Thoracic aorta (tissue), 2 donors: ENCODE results near the gene RTTN. TPM values are rescaled to one million over a fixed set of nuclear protein-coding genes. Genes with fewer than 3 reads are reported as not detected.

Experiments
- ATAC-seq: fragments of 150-250 bp; one replicate; pipeline ENCODE4 v1.8.0; 2017; ENCODE audit warnings: low read depth; ENCODE audit not compliant: insufficient number of reproducible peaks, low FRiP score
- DNase-seq: peaks from one replicate; pipeline ENCODE4 v3.0.0-alpha.2; 2020; ENCODE audit warnings: low spot score
- H3K27ac ChIP-seq, 2 donors: fragments of 200-600 bp; sonication (generic); 1 replicate in 1 of 2; 2 replicates in 1 of 2; pipeline ENCODE4 v1.5.1; 2016; ENCODE audit warnings: mild to moderate bottlenecking in 2 of 2, moderate library complexity in 2 of 2
- H3K27me3 ChIP-seq: fragments of 200-600 bp; sonication (generic); replicated peaks from 2 replicates; pipeline ENCODE4 v1.6.0; 2016; ENCODE audit warnings: mild to moderate bottlenecking; ENCODE audit not compliant: insufficient read depth
- H3K36me3 ChIP-seq: fragments of 200-600 bp; sonication (generic); one replicate; pipeline ENCODE4 v1.5.1; 2016
- H3K4me1 ChIP-seq, 2 donors: fragments of 200-600 bp; sonication (generic); 1 replicate in 1 of 2; 2 replicates in 1 of 2; pipeline versions ENCODE4 v1.5.1 to v1.6.0; 2016; ENCODE audit warnings: low read depth in 2 of 2, mild to moderate bottlenecking in 1 of 2; ENCODE audit not compliant: control insufficient read depth in 1 of 2
- H3K4me3 ChIP-seq: fragments of 200-600 bp; sonication (generic); 2 replicates; pipeline ENCODE4 v1.5.1; 2016; ENCODE audit warnings: mild to moderate bottlenecking
- H3K9me3 ChIP-seq: fragments of 200-600 bp; sonication (generic); 2 replicates; pipeline ENCODE4 v1.5.1; 2016
- total RNA-seq, 2 donors: library from RNA; depleted of rRNA; stranded (reverse); fragments of >200 nt; gene quantifications; one replicate each; pipeline versions ENCODE4 v1.1.0 to v1.2.3, GENCODE V29; 2016
- TF ChIP-seq, protein P1 (sequence below): fragments of 200-600 bp; sonication (generic); IDR thresholded peaks from one replicate; pipeline ENCODE4 v1.5.1; 2019; ENCODE audit warnings: antibody characterized with exemption

Gene RTTN
- total RNA-seq, 2 donors from 2014 or later: 13.1 to 20.7 TPM

DNA sequence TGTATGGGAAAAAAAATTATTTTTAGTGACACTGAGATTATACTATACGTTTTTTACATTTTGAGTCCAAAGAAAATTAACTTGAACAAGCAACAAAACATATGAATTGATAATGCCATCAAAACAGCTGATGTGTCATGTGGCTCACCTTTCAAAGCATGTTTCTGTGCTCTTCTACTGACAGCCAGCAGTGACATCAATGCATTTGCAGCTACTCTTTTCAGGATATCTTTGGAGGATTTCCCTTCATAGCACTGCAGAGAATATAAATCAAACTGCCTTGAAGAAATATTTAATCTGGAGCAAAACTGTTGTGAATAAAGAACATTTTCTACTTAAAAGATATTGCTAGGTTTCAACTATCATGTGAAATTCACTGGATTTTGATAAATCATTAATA lies 174.8 kb downstream of the RTTN start:
- TF ChIP-seq, protein P1, sequence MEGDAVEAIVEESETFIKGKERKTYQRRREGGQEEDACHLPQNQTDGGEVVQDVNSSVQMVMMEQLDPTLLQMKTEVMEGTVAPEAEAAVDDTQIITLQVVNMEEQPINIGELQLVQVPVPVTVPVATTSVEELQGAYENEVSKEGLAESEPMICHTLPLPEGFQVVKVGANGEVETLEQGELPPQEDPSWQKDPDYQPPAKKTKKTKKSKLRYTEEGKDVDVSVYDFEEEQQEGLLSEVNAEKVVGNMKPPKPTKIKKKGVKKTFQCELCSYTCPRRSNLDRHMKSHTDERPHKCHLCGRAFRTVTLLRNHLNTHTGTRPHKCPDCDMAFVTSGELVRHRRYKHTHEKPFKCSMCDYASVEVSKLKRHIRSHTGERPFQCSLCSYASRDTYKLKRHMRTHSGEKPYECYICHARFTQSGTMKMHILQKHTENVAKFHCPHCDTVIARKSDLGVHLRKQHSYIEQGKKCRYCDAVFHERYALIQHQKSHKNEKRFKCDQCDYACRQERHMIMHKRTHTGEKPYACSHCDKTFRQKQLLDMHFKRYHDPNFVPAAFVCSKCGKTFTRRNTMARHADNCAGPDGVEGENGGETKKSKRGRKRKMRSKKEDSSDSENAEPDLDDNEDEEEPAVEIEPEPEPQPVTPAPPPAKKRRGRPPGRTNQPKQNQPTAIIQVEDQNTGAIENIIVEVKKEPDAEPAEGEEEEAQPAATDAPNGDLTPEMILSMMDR: no peak
- H3K4me1 ChIP-seq: no peaks in the 10 kb centered on the region
- H3K36me3 ChIP-seq: no peaks in the 10 kb centered on the region
- no peaks in the 10 kb centered on the region for H3K27me3 ChIP-seq
- H3K9me3 ChIP-seq: no peaks in the 10 kb centered on the region
- DNase-seq (no peak), ATAC-seq (no peak)
- H3K27ac ChIP-seq: no peak overlapping the region
- H3K4me3 ChIP-seq: no peak overlapping the region

- H3K4me3 ChIP-seq: no peak overlapping the region
- H3K27me3 ChIP-seq: no peaks in the 10 kb centered on the region
- H3K9me3 ChIP-seq: no peaks in the 10 kb centered on the region
- TF ChIP-seq, protein P1: no peak
- no peaks in the 10 kb centered on the region for H3K4me1 ChIP-seq
- no peaks in the 10 kb centered on the region for H3K36me3 ChIP-seq
- no peak for DNase-seq
- H3K27ac ChIP-seq: no peak overlapping the region
- ATAC-seq: no peak
Observed at GRCh38 chr18:70029163-70029562, 176.3 kb downstream of the RTTN start.

DNA sequence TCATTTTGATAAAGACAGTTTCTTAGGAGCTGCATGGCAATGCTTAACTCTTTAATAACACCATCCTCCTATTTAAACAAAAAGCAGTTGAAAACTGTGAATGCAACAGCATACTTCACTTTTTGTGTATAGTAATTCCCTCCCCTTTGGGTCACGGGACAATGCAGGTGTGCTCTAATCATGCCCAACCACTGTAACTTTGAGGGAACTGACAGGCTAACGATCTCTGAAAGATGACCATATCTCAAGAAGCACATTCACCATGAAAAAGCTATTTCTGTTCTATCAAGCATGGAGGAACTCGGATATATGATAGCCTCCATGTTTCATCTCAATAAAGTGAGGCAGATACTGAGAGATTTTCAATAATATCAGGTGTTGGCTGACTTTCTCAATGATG lies 176.8 kb downstream of the RTTN start:
- DNase-seq (no peak), ATAC-seq (no peak)
- H3K4me3 ChIP-seq: no peak overlapping the region
- H3K27ac ChIP-seq: no peak overlapping the region
- peaks cover 3% of the 10 kb centered on the region for H3K36me3 ChIP-seq
- no peaks in the 10 kb centered on the region for H3K27me3 ChIP-seq
- TF ChIP-seq, protein P1: no peak
- H3K9me3 ChIP-seq: no peaks in the 10 kb centered on the region
- H3K4me1 ChIP-seq: no peaks in the 10 kb centered on the region

GRCh38 chr18:70028084-70028483 lies 177.4 kb downstream of the RTTN start:
- DNase-seq: no peak
- H3K27me3 ChIP-seq: no peaks in the 10 kb centered on the region
- no peaks in the 10 kb centered on the region for H3K4me1 ChIP-seq
- H3K4me3 ChIP-seq: no peak overlapping the region
- TF ChIP-seq, protein P1: no peak
- no peak overlapping the region for H3K27ac ChIP-seq
- ATAC-seq: no peak
- H3K36me3 ChIP-seq: peaks cover 3% of the 10 kb centered on the region
- H3K9me3 ChIP-seq: no peaks in the 10 kb centered on the region

DNA sequence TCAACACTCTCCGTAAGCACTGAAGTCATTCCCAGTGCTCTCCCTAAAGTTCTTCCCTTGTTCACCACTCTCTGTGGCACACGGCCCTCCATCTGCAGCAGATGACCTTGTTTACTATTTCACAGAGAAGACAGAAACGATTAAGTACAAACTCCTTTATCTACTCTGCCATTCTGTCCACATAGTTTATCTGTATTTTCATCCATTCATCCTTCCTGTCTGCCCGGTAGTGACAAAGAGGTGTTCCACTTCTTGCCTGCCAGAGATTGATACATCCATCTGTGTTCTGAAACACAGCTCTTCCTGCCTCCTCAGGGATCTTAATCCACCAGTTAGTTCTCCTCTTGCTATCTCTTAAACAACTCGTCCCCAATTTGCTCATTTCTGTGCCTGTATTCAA lies 179.9 kb downstream of the RTTN start:
- no peak for DNase-seq
- peaks cover 0 to 6% of the 10 kb centered on the region in 2 donors for H3K4me1 ChIP-seq
- TF ChIP-seq, protein P1: no peak
- H3K9me3 ChIP-seq: no peaks in the 10 kb centered on the region
- H3K27me3 ChIP-seq: no peaks in the 10 kb centered on the region
- H3K4me3 ChIP-seq: no peak overlapping the region
- H3K36me3 ChIP-seq: peaks cover 3% of the 10 kb centered on the region
- no peak for ATAC-seq
- H3K27ac ChIP-seq: no peak overlapping the region
